A673 (cell line): ENCODE results near the gene FFAR2. TPM values are rescaled to one million over a fixed set of nuclear protein-coding genes. Genes with fewer than 3 reads are reported as not detected.

Source experiments
- BruUV-seq: library from RNA; stranded (reverse); fragments of 400-500 nt; replicated peaks from 2 replicates; lab custom pipeline; 2021; lab: Mats Ljungman, UMichigan
- CTCF ChIA-PET: fragments of 300-600 bp; sonication (Branson Sonifier 250); formaldehyde crosslinking; loops from one replicate; lab custom pipeline; 2022; ENCODE audit warnings: antibody characterized with exemption; lab: Charles Lee
- POLR2A ChIA-PET: fragments of 300-600 bp; sonication (Branson Sonifier 250); formaldehyde crosslinking; loops from one replicate; lab custom pipeline; 2022; ENCODE audit warnings: antibody characterized with exemption; ENCODE audit not compliant: low non-redundant PET; lab: Charles Lee
- DNase-seq: peaks from one replicate; pipeline ENCODE4 v3.0.0-alpha.2; 2015; ENCODE audit warnings: low spot score
- H3K27ac ChIP-seq: fragments of 200-600 bp; sonication (generic); 2 replicates; pipeline ENCODE4 v1.5.1; 2016; ENCODE audit warnings: mixed run types, low read depth, mild to moderate bottlenecking, mixed read lengths, antibody characterized with exemption, low read length; ENCODE audit not compliant: poor library complexity, severe bottlenecking
- H3K27me3 ChIP-seq: fragments of 200-600 bp; sonication (generic); replicated peaks from 2 replicates; pipeline ENCODE4 v1.6.1; 2017; ENCODE audit warnings: mixed run types, low read depth, mild to moderate bottlenecking, mixed read lengths, antibody characterized with exemption, low read length; ENCODE audit not compliant: insufficient read depth, poor library complexity
- H3K36me3 ChIP-seq: fragments of 200-600 bp; sonication (generic); 2 replicates; pipeline ENCODE4 v1.6.1; 2016; ENCODE audit warnings: mixed run types, mild to moderate bottlenecking, mixed read lengths, antibody characterized with exemption, low read length; ENCODE audit not compliant: insufficient read depth, poor library complexity, severe bottlenecking
- H3K4me1 ChIP-seq: fragments of 200-600 bp; sonication (generic); 2 replicates; pipeline ENCODE4 v1.6.1; 2017; ENCODE audit warnings: mixed run types, mild to moderate bottlenecking, mixed read lengths, antibody characterized with exemption, low read length; ENCODE audit not compliant: insufficient read depth, poor library complexity, severe bottlenecking
- H3K4me3 ChIP-seq: fragments of 200-600 bp; sonication (generic); 2 replicates; pipeline ENCODE4 v1.5.1; 2016; ENCODE audit warnings: low read depth, mixed run types, mild to moderate bottlenecking, mixed read lengths, low read length; ENCODE audit not compliant: poor library complexity, severe bottlenecking
- H3K9me3 ChIP-seq: fragments of 200-600 bp; sonication (generic); 2 replicates; pipeline ENCODE4 v1.6.1; 2016; ENCODE audit warnings: mixed run types, low read depth, mild to moderate bottlenecking, mixed read lengths, antibody characterized with exemption, low read length; ENCODE audit not compliant: poor library complexity, severe bottlenecking
- EZH2 ChIP-seq: fragments of 200-600 bp; sonication (generic); IDR thresholded peaks from 2 replicates; pipeline ENCODE4 v1.6.1; 2017; ENCODE audit warnings: borderline replicate concordance, low read depth, mild to moderate bottlenecking, mixed read lengths, antibody characterized with exemption, low read length; ENCODE audit not compliant: poor library complexity, severe bottlenecking
- intact Hi-C: fragments of 100-400 bp; cut with micrococcal nuclease; formaldehyde crosslinking; loops from one replicate; pipeline ENCODE4 v1.10.0; 2022; ENCODE audit not compliant: unreplicated experiment
- total RNA-seq: library from RNA; stranded (reverse); gene quantifications from 2 replicates; pipeline ENCODE4 v1.2.3, GENCODE V29; 2021
- TF ChIP-seq, protein P1 (sequence below): fragments of 300-800, 200-600 bp; sonication (generic); conservative IDR thresholded peaks from 2 replicates; pipeline ENCODE4 v1.5.1; 2017; ENCODE audit warnings: low read depth, mild to moderate bottlenecking, antibody characterized with exemption, low read length, moderate library complexity, mixed read lengths

FFAR2 gene
- total RNA-seq, 1 experiment from 2014 or later, result not detected

DNA sequence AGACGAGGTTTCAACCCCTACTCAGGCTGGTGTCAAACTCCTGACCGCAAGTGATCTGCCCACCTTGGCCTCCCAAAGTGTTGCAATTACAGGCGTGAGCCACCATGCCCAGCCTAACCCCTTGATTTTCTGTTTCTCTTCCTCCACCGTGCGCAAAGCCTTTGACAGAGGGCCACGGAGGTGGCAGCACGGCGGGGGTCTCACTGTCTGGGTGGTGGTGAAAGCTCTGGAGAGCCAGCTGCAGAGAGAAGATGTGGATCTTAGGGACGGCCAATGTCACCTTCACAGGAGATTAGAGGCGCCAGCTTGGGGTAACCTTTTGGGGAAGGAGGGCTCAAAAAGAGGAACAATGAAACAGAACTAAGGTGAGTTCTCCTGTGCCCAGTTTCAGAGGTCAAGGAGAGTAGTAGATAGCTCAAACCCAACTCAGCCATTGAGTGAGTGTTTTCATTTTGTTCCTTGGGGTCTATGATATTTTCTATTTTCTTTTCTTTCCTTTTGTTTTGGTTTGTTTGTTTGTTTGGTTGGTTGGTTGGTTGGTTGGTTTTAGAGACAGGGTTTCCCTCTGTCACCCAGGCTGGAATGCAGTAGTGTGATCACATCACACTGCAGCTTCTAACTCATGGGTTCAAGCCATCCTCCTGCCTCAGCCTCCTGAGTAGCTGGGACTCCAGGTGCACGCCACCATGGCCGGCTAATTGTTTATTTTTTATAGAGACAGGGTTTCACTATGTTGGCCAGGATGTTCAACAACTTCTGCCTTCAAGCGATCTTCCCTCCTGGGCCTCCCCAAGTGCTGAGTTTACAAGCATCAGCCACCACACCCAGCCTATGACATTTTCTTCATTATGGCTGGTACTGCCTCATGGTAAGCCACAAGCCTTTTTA, 39.5 kb upstream of the FFAR2 start:
- H3K27me3 ChIP-seq, result peaks cover 46% of the 10 kb centered on the region
- H3K4me1 ChIP-seq, result no peaks in the 10 kb centered on the region
- no peaks in the 10 kb centered on the region for H3K9me3 ChIP-seq
- intact Hi-C loops, result no loop called here
- ChIA-PET CTCF (no interaction called here), POLR2A (no interaction called here)
- H3K4me3 ChIP-seq, result no peak overlapping the region
- no peak overlapping the region for H3K27ac ChIP-seq
- BruUV-seq, result no TSS peak
- TF ChIP-seq, protein P1, sequence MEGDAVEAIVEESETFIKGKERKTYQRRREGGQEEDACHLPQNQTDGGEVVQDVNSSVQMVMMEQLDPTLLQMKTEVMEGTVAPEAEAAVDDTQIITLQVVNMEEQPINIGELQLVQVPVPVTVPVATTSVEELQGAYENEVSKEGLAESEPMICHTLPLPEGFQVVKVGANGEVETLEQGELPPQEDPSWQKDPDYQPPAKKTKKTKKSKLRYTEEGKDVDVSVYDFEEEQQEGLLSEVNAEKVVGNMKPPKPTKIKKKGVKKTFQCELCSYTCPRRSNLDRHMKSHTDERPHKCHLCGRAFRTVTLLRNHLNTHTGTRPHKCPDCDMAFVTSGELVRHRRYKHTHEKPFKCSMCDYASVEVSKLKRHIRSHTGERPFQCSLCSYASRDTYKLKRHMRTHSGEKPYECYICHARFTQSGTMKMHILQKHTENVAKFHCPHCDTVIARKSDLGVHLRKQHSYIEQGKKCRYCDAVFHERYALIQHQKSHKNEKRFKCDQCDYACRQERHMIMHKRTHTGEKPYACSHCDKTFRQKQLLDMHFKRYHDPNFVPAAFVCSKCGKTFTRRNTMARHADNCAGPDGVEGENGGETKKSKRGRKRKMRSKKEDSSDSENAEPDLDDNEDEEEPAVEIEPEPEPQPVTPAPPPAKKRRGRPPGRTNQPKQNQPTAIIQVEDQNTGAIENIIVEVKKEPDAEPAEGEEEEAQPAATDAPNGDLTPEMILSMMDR, result no peak
- TF ChIP-seq EZH2, result no peak
- no peaks in the 10 kb centered on the region for H3K36me3 ChIP-seq
- no peak for DNase-seq

DNA sequence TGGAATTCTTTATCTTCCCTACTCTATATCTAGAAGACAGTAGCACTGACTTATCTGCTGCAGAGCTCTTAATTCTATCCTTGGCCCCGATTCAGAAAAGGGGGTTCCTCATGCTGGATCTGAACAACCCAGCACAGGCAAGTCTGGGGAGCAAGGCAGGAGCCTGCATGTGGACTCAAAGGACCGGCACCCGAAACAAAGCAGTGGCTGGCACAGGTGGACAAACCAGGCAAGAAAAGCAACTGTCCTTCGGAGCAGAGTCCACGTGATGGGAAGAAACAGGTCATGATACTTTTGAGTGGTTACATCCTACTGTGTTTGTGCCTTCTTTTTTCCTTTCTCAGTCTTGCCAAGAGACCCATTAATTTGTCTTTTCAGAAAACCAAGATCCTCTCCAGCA, 38.9 kb upstream of the FFAR2 start:
- CTCF ChIA-PET, result no interaction called here
- POLR2A ChIA-PET, result no interaction called here

DNA sequence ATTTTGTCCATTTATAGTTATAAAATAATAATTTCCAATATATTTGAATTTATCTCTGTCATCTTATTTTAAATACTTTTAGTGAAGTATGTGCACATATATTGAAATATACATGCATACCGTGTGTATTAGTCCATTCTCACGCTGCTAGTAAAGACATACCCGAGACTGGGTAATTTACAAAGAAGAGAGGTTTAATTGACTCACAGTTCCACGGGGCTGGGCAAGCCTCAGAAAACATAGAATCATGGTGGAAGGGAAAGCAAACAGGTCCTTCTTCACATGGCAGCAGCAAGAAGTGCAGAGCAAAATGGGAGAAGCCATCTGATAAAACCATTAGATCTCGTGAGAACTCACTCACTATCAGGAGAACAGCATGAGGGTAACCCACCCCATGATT, 37.6 kb upstream of the FFAR2 start:
- peaks cover 54% of the 10 kb centered on the region for H3K27me3 ChIP-seq
- H3K9me3 ChIP-seq, result no peaks in the 10 kb centered on the region
- no peaks in the 10 kb centered on the region for H3K36me3 ChIP-seq
- intact Hi-C loops, result no loop called here
- no peak for DNase-seq
- CTCF ChIA-PET, result no interaction called here
- H3K4me1 ChIP-seq, result no peaks in the 10 kb centered on the region
- H3K27ac ChIP-seq, result no peak overlapping the region
- no peak overlapping the region for H3K4me3 ChIP-seq
- POLR2A ChIA-PET, result no interaction called here
- BruUV-seq, result no TSS peak
- TF ChIP-seq, protein P1, result no peak
- TF ChIP-seq EZH2, result no peak

More for the DNA sequence above, 38.9 kb upstream of the FFAR2 start:
- no TSS peak for BruUV-seq
- TF ChIP-seq, protein P1, result no peak
- Histone ChIP-seq H3K36me3 (no peaks in the 10 kb centered on the region), H3K4me3 (no peak overlapping the region), H3K9me3 (no peaks in the 10 kb centered on the region), H3K4me1 (no peaks in the 10 kb centered on the region), H3K27me3 (peaks cover 51% of the 10 kb centered on the region), H3K27ac (no peak overlapping the region)
- no peak for DNase-seq
- intact Hi-C loops, result no loop called here
